Activated CD4-positive, alpha-beta T cell treated with anti-CD3 and anti-CD28 coated beads for 4 hours (primary cell): ENCODE data around the gene GNAO1.

Experiments used
- DNase-seq, 2 donors: peaks; one replicate each; pipeline ENCODE4 v3.0.0-alpha.2; 2020

Gene GNAO1

GRCh38 chr16:56198755-56199114 lies 7.4 kb downstream of the GNAO1 start:
- no peak for DNase-seq

GRCh38 chr16:56199164-56199563 lies 7.9 kb downstream of the GNAO1 start:
- no peak for DNase-seq

- DNase-seq: no peak
Measured at GRCh38 chr16:56201030-56201429, 9.7 kb downstream of the GNAO1 start.

- peak; percentile 15 to 35 for DNase-seq
Measured at GRCh38 chr16:56202036-56202435, 10.7 kb downstream of the GNAO1 start.

- DNase-seq: peak; percentile 55 to 59
Measured at GRCh38 chr16:56203052-56203451, 11.8 kb downstream of the GNAO1 start.

GRCh38 chr16:56204816-56205215 lies 13.5 kb downstream of the GNAO1 start:
- no peak for DNase-seq

GRCh38 chr16:56206951-56207350 lies 15.7 kb downstream of the GNAO1 start:
- no peak for DNase-seq

- DNase-seq: no peak
Measured at GRCh38 chr16:56207421-56207820, 16.1 kb downstream of the GNAO1 start.

- DNase-seq: no peak
Measured at GRCh38 chr16:56211435-56211981, 20.2 kb downstream of the GNAO1 start.

- no peak for DNase-seq
Measured at GRCh38 chr16:56212144-56212543, 20.9 kb downstream of the GNAO1 start.

- DNase-seq: no peak
Measured at GRCh38 chr16:56221995-56222394, 30.7 kb downstream of the GNAO1 start.

GRCh38 chr16:56222474-56222997 lies 31.2 kb downstream of the GNAO1 start:
- DNase-seq: no peak

GRCh38 chr16:56225017-56225742 lies 33.9 kb downstream of the GNAO1 start:
- DNase-seq: no peak

- DNase-seq: no peak
Measured at GRCh38 chr16:56226187-56226586, 34.9 kb downstream of the GNAO1 start.

GRCh38 chr16:56226845-56227525 lies 35.7 kb downstream of the GNAO1 start:
- no peak for DNase-seq

GRCh38 chr16:56227936-56228335 lies 36.6 kb downstream of the GNAO1 start:
- no peak for DNase-seq

GRCh38 chr16:56228476-56228875 lies 37.2 kb downstream of the GNAO1 start:
- DNase-seq: no peak

GRCh38 chr16:56233795-56234566 lies 42.7 kb downstream of the GNAO1 start:
- no peak for DNase-seq

GRCh38 chr16:56234737-56235136 lies 43.4 kb downstream of the GNAO1 start:
- DNase-seq: no peak

GRCh38 chr16:56237451-56237930 lies 46.2 kb downstream of the GNAO1 start:
- DNase-seq: no peak

GRCh38 chr16:56238188-56238587 lies 46.9 kb downstream of the GNAO1 start:
- no peak for DNase-seq

GRCh38 chr16:56241596-56241995 lies 50.3 kb downstream of the GNAO1 start:
- no peak for DNase-seq

- no peak for DNase-seq
Measured at GRCh38 chr16:56242740-56243139, 51.5 kb downstream of the GNAO1 start.
